ENCODE results near the gene TSHZ2. TPM values are rescaled to one million over a fixed set of nuclear protein-coding genes. Genes with fewer than 3 reads are reported as not detected.

The TSHZ2 gene
- total RNA-seq, 1 donor from 2014 or later = 1.6 TPM

DNA sequence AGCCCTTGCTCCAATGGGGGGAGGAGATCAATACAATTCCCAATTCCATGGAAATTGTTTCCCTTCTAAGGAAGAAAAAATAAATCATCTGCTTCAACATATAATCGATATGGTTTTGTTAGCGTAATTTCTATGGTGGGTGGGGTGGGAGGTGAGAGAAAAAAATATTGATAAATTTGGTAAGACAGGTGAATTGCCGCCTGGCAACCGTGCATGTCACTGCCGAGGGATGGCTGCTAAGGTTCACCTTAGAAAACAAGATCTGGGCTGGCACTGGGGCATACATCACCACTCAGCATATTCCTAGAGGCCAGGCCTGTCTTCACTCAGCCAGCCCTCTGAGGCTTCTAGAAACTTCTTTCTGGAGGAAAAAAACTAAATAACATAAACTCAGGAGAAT lies 517.4 kb downstream of the TSHZ2 start:
- DNase-seq (ENCODE audit: low read depth) (no peak), FAIRE-seq (no peak)
- Histone ChIP-seq H3K27me3 (ENCODE audit: control insufficient read depth, insufficient read depth, low read length) (no peaks in the 10 kb centered on the region), H3K4me3 (ENCODE audit: low read depth, low read length) (no peak overlapping the region), H3K36me3 (ENCODE audit: control insufficient read depth, insufficient read depth, low read length) (no peaks in the 10 kb centered on the region)
- TF ChIP-seq, protein P1, sequence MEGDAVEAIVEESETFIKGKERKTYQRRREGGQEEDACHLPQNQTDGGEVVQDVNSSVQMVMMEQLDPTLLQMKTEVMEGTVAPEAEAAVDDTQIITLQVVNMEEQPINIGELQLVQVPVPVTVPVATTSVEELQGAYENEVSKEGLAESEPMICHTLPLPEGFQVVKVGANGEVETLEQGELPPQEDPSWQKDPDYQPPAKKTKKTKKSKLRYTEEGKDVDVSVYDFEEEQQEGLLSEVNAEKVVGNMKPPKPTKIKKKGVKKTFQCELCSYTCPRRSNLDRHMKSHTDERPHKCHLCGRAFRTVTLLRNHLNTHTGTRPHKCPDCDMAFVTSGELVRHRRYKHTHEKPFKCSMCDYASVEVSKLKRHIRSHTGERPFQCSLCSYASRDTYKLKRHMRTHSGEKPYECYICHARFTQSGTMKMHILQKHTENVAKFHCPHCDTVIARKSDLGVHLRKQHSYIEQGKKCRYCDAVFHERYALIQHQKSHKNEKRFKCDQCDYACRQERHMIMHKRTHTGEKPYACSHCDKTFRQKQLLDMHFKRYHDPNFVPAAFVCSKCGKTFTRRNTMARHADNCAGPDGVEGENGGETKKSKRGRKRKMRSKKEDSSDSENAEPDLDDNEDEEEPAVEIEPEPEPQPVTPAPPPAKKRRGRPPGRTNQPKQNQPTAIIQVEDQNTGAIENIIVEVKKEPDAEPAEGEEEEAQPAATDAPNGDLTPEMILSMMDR (IDR thresholded peaks at IDR 0.05; ENCODE audit: insufficient read depth, low read length, severe bottlenecking) = no peak

DNA sequence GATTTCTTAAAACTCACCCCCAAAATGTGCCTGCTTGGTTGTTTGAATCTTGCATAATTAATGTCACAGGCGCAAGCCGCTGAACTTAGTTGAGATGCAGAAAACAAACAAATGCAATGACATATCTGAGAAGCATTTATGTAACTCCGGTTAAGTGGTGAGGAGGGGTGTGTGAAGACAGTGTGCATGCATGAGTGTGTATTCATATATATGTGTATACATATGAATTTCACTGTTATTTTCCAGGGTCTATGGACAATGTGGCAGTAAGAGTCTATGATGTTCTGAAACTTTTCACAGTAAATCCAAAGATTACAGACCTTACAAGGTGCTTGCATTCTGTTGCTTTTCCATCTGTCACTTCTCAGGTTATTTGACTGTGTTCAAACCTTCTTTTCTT lies 518.5 kb downstream of the TSHZ2 start:
- H3K27me3 ChIP-seq (ENCODE audit: control insufficient read depth, insufficient read depth, low read length) = no peaks in the 10 kb centered on the region
- no peaks in the 10 kb centered on the region for H3K36me3 ChIP-seq (ENCODE audit: control insufficient read depth, insufficient read depth, low read length)
- H3K4me3 ChIP-seq (ENCODE audit: low read depth, low read length) = no peak overlapping the region
- FAIRE-seq = no peak
- DNase-seq (ENCODE audit: low read depth) = no peak
- TF ChIP-seq, protein P1 (IDR thresholded peaks at IDR 0.05; ENCODE audit: insufficient read depth, low read length, severe bottlenecking) = no peak

DNA sequence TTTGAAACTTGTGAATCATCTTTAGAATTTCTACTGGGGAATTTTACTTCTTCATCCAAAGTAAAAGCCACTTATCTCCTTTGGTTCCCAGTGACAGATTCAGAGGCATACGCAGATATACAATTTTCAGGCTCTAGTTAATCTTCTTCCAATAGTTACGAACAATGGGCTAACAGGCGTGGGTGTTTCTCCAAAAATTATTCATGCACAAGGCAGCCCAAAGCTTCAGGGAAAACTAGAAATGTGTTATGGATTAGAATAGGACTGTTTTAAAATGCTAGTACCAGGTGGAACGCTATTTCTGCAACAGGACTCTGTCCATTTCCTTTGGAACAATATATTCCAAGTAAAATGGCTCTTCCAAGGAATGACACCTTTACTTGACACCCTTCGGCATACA lies 519.3 kb downstream of the TSHZ2 start:
- FAIRE-seq (no peak), DNase-seq (ENCODE audit: low read depth) (no peak)
- Histone ChIP-seq H3K36me3 (ENCODE audit: control insufficient read depth, insufficient read depth, low read length) (no peaks in the 10 kb centered on the region), H3K4me3 (ENCODE audit: low read depth, low read length) (no peak overlapping the region), H3K27me3 (ENCODE audit: control insufficient read depth, insufficient read depth, low read length) (no peaks in the 10 kb centered on the region)
- TF ChIP-seq, protein P1 (IDR thresholded peaks at IDR 0.05; ENCODE audit: insufficient read depth, low read length, severe bottlenecking) = no peak

DNA sequence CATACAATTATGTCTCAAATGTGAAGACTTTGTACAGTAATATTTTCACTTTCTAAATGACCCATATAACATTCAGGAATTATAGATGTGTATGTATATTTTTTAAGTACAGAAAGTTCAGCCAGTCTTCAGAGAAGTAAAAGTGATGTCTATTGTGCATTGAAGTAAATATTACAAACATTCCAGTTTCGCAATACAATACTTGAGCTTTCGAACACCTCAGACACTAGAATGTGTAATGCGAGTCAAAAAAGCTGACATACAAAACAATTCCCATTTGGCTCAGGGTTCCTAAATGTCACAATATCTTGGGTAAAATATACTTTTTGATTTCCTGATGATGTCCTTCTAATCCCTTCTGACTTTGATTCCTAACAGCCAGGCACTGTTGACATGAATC lies 520.1 kb downstream of the TSHZ2 start:
- H3K36me3 ChIP-seq (ENCODE audit: control insufficient read depth, insufficient read depth, low read length) = no peaks in the 10 kb centered on the region
- TF ChIP-seq, protein P1 (IDR thresholded peaks at IDR 0.05; ENCODE audit: insufficient read depth, low read length, severe bottlenecking) = no peak
- no peak overlapping the region for H3K4me3 ChIP-seq (ENCODE audit: low read depth, low read length)
- H3K27me3 ChIP-seq (ENCODE audit: control insufficient read depth, insufficient read depth, low read length) = no peaks in the 10 kb centered on the region
- DNase-seq (ENCODE audit: low read depth) (peak; percentile 39), FAIRE-seq (no peak)

DNA sequence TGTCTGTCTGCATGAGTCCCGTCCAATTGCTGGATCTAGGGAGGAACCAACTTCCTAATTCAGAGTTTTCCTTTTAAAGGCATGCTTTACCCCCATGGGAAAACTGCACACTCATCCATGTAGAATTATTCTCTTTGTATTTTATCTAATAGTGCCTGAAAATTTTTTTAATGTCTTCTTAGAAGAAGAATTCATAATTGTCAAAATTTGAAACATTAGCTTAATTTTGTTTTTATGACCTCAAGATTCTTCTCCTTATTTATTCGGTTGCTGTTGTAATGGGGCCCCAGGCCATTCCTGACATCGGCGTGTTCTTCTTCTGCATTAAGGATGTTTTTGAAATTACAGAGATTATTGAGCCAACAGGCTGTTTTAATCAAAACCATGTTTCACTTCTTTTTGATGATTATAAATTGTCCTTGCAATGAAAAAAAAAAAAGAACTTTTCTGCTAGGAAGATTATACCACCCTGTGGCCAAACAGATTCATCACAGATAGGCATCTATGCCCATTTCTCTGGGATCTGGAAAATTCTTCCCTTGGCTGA lies 521.2 kb downstream of the TSHZ2 start:
- H3K36me3 ChIP-seq (ENCODE audit: control insufficient read depth, insufficient read depth, low read length) = no peaks in the 10 kb centered on the region
- TF ChIP-seq, protein P1 (IDR thresholded peaks at IDR 0.05; ENCODE audit: insufficient read depth, low read length, severe bottlenecking) = no peak
- FAIRE-seq (no peak), DNase-seq (ENCODE audit: low read depth) (no peak)
- H3K4me3 ChIP-seq (ENCODE audit: low read depth, low read length) = no peak overlapping the region
- no peaks in the 10 kb centered on the region for H3K27me3 ChIP-seq (ENCODE audit: control insufficient read depth, insufficient read depth, low read length)

DNA sequence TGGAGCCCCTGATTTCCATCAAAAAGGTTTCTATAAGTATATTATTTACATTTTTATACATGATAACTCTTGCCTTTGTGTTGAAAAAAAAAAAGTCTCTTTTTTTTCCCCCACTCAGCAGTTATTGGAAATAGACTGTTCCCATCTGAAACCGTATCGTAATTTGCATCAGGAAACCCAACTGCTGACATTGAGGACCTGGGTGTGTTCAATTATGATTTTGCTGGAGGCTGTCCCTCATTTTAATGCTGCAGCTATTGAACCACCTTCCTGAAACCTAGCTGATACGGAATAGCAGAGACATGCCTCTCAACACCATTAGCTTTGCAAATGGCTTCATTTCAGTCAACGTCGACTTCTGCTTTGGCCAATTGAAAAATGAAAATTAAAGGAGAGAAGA lies 522.6 kb downstream of the TSHZ2 start:
- H3K36me3 ChIP-seq (ENCODE audit: control insufficient read depth, insufficient read depth, low read length) = no peaks in the 10 kb centered on the region
- DNase-seq (ENCODE audit: low read depth) (no peak), FAIRE-seq (no peak)
- TF ChIP-seq, protein P1 (IDR thresholded peaks at IDR 0.05; ENCODE audit: insufficient read depth, low read length, severe bottlenecking) = no peak
- H3K4me3 ChIP-seq (ENCODE audit: low read depth, low read length) = no peak overlapping the region
- H3K27me3 ChIP-seq (ENCODE audit: control insufficient read depth, insufficient read depth, low read length) = no peaks in the 10 kb centered on the region
